Measurements from ENCODE around the gene RAD51.
"Not testable (repeated sequence)": the region's sequence is repeated elsewhere in the genome, so short reads cannot be mapped to it uniquely, and the experiment has no call there.

The RAD51 gene

DNA sequence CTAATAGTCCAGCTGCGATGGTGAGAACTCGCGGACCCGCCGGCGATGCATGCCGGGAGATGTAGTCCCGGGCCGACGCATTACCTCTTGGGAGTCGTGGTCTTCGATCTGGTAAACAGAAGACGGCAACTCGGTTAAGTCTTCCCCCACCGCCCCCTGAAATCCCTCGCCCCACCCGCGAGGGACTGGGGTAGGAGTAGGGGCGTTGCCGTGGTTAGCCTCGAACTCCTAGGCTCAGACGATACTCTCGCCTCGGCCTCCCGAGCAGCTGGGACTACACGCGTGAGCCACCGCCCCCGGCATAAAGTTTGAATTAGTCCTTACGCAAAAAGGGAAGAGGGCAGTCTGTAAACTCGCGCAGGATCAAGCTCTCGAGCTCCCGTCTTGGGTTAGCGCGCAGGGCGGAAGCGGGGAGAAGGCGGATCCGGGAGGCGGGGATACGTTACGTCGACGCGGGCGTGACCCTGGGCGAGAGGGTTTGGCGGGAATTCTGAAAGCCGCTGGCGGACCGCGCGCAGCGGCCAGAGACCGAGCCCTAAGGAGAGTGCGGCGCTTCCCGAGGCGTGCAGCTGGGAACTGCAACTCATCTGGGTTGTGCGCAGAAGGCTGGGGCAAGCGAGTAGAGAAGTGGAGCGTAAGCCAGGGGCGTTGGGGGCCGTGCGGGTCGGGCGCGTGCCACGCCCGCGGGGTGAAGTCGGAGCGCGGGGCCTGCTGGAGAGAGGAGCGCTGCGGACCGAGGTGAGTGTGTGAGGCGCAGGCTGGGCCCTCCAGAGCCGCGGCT lies at the start of gene RAD51:
TSS of gene RAD51 (plus strand) at position 487 of the 781 bp plus-strand sequence. CDS start 3,585 bp downstream, outside the sequence.
- peak; percentile 97 for DNase-seq (ENCODE audit: low read depth, low spot score)

DNA sequence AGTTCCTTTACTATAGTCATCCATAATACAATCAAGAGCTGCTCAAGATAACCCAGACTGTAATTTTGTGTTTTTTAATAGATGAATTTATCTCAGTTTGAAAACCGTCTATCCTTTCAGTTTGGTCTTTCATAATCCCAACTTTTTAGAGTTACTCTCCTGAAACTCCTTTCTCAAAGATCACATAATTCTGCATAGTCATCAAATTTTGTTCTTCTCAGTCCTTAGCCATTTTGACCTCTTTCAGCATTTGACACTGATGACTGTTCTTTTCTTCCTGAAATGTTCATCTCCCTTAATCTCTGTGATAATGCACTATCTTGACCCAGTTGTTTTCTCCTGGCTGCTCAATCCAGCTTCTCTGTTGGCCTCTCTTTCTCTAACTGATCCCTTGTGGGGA lies 47.5 kb upstream of the RAD51 start:
- DNase-seq (ENCODE audit: low read depth, low spot score): no peak

DNA sequence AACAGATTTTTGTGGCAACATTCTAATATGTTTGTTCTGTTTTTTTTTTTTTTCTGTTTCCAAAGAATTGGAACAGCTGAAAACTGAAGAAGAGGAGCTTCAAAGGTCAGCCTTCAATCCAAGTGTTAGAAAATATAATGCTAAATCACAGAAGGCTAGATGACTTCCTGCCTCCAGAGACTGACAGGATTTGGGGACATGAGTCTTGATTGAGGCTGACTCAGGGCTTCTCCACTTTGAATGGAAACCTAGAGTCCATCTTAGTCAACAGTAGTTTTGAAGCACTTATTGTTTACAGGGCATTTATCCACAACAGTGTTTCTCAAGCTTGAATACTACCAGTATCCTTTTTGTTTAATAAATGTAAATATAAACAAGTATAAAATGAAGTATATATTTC lies 44.5 kb upstream of the RAD51 start:
- no peak for DNase-seq (ENCODE audit: low read depth, low spot score)

DNA sequence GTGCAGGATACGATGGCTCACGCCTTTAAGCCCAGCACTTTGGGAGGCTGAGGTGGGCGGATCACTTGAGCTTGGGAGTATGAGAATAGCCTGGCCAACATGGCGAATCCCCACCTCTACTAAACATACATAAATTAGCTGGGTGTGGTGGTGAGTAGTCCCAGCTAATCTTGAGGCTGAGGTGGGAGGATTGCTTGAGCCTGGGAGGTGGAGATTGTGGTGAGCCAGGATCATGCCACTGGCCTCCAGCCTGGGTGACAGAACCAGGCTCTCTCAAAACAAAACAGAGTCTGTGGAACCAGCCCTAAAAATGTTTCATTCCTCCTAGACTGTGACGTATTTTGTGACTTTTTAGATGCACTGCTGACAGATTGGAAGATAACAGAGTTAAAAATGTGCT lies 34.3 kb upstream of the RAD51 start:
- DNase-seq (ENCODE audit: low read depth, low spot score): no peak

DNA sequence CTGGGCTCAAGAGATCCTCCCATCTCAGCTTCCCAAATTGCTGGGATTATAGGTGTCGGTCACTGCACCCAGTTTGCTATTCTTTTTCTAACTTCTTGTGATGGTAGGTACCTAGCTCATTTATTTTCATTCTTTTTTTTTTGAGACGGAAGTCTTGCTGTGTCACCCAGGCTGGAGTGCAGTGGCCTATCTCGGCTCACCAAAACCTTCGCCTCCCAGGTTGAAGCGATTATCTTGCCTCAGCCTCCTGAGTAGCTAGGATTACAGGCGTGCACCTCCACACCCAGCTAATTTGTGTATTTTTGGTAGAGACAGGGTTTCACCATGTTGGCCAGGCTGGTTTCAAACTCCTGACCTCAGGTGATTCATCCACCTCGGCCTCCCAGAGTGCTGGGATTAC lies 30.1 kb upstream of the RAD51 start:
- DNase-seq (ENCODE audit: low read depth, low spot score): no peak

DNA sequence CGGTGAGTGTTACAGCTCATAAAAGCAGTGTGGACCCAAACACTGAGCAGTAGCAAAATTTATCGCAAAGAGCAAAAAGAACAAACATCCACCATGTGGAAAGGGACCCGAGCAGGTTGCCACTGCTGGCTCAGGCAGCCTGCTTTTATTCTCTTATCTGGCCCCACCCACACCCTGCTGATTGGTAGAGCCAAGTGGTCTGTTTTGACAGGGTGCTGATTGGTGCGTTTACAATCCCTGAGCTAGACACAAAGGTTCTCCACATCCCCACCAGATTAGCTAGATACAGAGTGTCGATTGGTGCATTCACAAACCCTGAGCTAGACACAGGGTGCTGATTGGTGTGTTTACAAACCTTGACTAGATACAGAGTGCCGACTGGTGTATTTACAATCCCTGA lies 18.7 kb upstream of the RAD51 start:
- DNase-seq (ENCODE audit: low read depth, low spot score): not testable (repeated sequence)

DNA sequence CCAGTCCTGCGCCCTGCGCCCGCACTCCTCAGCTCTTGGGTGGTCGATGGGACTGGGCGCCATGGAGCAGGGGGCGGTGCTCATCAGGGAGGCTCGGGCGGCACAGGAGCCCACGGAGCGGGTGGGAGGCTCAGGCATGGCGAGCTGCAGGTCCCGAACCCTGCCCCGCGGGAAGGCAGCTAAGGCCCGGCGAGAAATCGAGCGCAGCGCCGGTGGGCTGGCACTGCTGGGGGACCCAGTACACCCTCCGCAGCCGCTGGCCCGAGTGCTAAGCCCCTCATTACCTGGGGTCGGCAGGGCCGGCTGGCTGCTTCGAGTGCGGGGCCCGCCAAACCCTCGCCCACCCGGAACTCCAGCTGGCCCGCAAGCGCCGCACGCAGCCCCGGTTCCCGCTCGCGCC lies 18.1 kb upstream of the RAD51 start:
- DNase-seq (ENCODE audit: low read depth, low spot score): not testable (repeated sequence)

DNA sequence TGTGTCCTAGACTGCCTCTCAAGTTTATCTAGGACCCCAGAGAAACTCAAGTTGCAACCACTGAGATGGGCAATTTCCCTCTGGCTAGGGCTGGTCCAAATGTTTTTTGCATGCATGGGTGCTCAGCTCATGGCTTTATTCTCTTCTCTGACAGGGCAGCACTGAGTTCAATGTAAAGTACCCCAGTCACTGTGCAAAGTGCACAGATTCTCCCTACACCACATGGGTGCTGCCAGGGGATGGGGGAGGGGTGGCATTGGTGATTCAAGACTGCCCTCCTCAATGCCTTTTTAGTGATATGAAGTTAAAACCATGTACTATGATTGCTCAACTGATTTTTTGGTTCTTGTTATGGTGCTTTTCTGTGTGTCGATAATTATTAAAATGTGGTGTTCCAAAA lies 14.8 kb upstream of the RAD51 start:
- DNase-seq (ENCODE audit: low read depth, low spot score): no peak

DNA sequence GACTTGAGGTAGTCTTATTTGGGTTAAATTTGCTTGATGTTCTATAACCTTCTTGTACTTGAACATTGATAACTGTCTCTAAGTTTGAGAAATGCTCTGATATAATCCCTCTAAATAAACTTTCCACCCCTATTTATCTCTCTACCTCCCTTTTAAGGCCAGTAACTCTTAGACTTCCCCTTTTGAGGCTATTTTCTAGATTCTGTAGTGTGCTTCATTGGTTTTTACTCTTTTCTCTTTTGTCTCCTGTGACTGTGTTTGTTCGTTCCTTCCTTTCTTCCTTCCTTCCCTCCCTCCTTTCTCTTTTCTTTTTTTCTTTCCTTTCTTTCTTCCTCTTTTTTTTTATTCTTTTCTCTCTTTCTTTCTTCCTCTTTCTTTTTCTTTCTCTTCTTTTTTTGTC lies 14.0 kb upstream of the RAD51 start:
- not testable (repeated sequence) for DNase-seq (ENCODE audit: low read depth, low spot score)

DNA sequence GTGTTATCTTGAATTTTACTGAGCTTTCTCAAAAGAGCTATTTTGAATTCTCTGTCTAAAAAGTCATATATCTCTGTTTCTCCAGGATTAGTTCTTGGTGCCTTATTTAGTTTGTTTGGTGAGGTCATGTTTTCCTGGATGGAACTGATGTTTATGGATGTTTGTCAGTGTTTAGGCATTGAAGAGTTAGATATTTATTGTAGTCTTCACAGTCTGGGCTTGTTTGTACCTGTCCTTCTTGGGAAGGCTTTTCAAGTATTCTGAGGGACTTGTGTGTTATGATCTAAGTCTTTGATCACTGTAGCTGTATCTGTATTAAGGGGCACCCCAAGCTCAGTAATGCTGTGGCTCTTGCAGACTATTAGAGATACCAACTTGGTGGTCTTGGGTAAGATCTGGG lies 10.6 kb upstream of the RAD51 start:
- no peak for DNase-seq (ENCODE audit: low read depth, low spot score)

DNA sequence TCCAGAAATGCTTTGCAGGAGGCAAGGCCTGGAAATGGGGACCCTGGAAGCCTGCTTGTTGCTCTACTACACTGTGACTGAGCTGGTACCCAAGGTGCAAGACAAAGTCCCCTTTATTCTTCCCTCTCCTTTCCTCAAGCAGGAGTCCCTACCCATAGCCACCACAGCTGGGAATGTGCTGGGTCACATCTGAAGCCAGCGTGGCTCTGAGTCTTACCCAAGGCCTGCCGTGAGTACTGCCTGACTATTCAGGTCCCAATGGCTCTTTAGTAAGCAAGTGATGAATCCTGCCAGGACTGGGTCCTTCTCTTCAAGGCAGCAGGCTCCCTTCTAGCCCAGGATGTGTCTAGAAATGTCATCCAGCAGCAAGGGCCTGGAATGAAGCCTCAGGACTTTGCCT lies 9.6 kb upstream of the RAD51 start:
- DNase-seq (ENCODE audit: low read depth, low spot score): no peak

DNA sequence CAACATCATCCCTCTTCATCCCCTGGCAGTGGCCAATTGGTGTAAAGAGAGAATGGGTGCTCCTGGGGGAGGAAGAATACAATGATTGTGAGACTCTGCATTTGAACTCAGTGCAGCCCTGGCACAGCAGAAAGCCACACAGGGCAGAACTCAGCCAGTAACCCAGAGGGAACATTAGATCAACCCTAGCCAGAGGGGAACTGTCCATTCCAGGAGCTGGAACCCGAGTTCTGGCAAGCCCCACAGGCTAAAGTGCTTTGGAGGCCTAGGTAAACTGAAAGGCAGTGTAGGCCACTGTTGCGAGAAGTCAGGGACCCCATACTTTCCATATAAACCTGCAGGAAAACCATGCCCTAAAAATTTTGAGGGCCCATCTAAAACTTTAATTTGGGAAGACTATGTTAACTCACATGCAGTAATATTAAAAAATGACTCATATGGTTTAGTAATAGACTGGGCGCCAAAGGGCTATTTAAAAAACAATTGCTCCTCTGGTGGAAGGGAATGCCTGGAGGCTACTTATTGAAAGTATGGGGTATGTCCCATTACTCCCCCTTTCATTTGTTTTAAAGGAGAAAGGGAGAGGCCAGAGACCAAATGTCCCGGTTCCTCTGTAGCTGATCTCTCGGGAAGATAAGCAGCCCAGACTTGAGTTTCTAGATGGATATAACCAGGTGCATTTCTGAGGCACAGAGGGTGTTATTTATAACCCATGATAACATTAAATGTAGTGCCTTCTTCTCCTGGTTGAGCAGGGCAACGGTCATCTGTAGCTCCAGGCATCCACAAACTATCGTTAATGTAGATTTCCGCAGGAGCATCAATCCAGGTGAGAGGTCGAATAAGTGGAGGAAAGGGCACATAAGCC lies 5.8 kb upstream of the RAD51 start:
- DNase-seq (ENCODE audit: low read depth, low spot score): no peak

DNA sequence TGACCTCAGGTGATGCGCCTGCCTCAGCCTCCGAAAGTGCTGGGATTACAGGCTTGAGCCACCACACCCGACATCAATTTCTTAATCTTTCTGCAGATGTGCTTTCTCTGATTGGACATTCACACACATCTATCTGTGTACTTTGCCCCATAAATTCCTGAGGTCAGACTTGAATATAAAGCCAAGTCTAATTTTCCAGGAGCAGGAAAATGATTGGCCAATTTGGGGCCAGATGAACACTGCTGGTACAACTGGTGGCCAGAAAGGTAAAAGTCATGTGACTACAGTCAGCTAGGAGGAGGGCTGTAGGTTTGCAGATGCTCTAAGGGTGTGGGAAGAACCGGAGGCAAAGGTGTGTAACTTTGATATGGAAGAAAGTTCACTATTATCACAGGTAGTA lies 3.2 kb upstream of the RAD51 start:
- peak; percentile 2 for DNase-seq (ENCODE audit: low read depth, low spot score)

DNA sequence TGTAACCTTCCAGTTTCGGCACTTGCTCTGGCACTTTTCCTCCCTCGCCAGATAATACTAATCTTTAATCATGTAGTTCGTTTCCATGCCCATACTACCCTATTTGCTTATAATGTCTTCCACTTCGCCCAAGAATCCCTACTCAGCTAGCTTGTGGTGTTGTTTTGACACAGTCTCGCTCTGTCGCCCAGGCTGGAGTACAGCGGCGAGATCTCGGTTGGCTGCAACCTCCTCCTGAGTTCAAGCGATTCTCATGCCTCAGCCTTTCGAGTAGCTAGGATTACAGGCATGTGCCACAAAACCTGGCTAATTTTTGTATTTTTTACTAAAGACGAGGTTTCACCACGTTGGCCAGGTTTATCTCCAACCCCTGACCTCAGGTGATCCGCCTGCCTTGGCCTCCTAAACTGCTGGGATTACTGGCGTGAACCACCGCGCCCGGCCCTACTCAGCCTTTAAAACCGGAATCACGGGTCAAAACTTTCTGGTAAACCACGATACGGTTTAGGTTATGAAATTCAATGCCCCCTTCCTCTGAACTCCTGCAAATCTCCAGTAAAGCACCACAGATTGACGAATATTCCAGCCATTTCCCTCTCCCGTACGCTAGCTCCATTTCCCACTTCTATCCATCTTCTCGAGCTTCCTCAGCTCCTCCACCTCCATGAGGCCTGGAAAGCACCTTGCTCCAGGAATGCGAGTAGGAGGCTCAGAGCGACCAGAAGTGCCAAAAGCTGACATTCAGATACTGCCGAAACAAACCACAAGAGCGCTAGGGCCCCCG lies 878 bp upstream of the RAD51 start:
- DNase-seq (ENCODE audit: low read depth, low spot score): no peak

DNA sequence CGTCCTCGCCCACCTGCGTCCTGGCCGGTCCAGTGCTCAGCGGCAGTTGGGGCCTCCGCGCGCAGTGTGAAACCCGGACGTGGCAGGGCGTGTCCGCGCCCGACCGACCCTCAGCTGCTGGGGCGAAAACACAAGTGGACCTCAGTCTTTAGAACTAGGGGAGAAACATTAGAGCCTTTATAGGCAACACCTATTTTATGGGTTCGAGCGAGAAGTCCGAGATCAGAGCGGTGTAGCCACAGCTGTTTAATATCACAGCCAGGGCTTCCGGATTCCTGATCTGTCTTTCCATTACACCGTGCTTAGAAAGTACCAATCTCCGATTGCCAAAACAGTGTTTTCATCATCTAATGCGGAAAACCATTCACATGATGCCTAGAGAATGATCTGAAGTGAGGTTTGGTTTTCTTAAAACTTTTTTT lies 506 bp downstream of the RAD51 start:
- DNase-seq (ENCODE audit: low read depth, low spot score): peak; percentile 43

DNA sequence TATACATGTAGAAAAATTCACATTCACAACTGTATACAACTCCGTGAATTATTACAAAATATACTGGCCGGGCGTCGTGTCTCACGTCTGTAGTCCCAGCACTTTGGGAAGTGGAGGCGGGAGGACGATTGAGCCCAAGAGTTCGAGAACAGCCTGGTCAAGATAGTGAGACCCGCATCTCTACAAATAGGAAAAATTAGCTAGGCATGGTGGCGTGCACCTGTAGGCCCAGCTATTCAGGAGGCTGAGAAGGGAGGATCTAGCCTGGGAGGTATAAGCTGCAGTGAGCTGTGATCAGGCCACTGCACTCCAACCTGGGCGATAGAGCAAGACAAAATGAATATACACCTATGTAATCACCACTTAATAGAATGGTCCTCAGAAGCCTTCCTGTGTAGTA lies 1.3 kb downstream of the RAD51 start:
- DNase-seq (ENCODE audit: low read depth, low spot score): no peak

DNA sequence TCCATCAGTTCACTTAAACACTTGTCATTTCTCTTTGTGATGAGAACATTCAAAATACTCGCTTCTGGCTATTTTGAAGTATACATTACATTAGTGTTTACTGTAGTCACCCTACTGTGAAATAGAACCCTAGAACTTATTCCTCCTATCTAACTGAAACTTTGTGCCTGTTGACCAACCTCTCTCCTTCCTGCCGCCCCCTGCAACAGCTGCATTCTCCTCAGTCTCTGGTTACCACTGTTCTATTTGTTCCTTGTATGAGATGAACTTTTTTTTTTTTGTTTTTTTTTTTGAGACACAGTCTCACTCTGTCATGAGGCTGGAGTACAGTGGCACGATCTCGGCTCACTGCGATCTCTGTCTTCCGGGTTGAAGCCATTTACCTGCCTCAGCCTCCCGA lies 2.9 kb downstream of the RAD51 start:
- DNase-seq (ENCODE audit: low read depth, low spot score): no peak

DNA sequence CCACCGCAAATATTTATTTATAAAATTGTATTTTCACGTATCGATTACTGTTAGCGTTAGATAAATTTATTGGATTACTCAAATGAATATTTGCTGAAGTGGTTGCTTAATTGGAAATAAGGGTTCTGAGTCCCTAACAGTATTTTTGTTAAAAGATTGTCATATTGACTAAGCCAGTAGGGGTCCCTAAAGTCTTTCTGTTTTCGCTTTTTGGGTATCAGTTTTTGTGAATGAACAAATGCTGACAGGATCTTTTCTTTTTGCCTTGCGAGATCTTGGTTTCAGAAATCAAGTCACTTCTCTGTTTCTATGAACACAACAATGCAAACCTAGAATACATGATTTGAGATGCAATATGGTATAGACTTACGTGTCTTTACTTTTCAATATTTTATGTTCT lies 7.1 kb downstream of the RAD51 start:
- peak; percentile 19 for DNase-seq (ENCODE audit: low read depth, low spot score)

DNA sequence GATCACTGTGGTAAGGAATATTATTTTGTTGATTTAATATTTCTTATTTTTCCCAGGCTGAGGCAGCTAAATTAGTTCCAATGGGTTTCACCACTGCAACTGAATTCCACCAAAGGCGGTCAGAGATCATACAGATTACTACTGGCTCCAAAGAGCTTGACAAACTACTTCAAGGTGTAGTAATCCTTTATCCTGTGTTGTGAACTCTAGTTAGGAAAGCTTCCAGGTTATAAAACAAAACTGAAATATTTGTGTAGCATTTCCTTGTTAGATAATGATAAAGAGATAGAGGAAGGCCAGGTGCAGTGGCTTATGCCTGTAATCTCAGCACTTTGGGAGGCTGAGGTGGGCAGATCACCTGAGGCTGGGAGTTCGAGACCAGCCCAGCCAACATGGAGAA lies 11.1 kb downstream of the RAD51 start:
- no peak for DNase-seq (ENCODE audit: low read depth, low spot score)

DNA sequence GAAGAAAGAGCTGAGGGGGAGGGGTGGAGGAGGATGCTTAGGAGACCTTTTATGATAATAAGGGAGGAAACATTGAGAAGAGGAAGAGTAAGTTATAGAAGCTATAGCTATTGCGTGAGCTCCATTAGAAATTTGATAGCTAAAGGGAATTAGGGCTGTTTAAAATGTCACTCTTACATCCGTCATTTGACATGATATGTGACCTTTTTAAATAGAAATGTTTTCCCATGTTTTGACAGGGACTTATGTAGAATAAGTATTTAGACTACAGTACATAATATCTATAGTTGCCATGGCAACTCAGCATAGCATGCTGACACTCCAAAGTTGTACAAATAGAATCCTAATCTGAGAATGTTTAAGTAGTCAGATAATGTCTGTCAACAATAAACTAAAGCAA lies 19.2 kb downstream of the RAD51 start:
- DNase-seq (ENCODE audit: low read depth, low spot score): no peak

DNA sequence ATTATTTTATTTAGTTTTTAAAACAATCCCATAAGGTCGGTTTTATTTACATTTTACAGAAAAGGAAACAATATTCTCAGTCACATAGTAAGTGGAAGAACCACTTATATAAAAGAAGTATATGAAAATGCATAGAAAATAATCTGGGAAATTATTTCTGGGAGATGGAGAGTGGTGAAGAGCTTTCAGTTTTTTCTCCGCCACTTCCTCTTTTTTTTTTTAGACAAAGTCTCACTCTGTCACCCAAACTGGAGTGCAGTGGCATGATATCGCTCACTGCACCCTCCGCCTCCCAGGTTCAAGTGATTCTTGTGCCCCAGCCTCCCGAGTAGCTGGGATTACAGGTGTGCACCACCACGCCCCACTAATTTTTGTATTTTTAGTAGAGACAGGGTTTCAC lies 21.2 kb downstream of the RAD51 start:
- no peak for DNase-seq (ENCODE audit: low read depth, low spot score)

DNA sequence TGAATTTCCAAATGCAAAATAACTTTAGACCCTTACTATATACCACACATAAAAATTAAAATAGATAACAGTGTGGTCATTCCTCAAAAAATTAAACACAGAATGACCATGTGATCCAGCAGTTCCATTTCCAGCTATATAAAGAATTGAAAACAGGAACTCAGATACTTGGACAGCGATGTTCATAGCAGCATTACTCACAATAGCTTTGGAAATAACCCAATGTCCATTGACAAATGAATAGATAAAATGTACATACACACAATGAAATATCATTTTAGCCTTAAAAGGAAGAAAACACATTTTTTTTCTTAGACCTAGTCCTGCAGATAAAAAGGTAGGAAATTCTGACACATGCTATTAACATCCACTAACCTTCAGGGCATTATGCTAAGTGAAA lies 26.7 kb downstream of the RAD51 start:
- no peak for DNase-seq (ENCODE audit: low read depth, low spot score)

Measured in astrocyte of the hippocampus (primary cell).